ENCODE results near the gene PRKCE. TPM values are rescaled to one million over a fixed set of nuclear protein-coding genes. Genes with fewer than 3 reads are reported as not detected.

The PRKCE gene
- total RNA-seq, 1 experiment from 2014 or later, result 14.0 TPM

GRCh38 chr2:45912109-45912508 is 260.6 kb downstream of the PRKCE start:
- intact Hi-C loops (cut with micrococcal nuclease; ENCODE audit: unreplicated experiment), result no loop called here
- no peaks in the 10 kb centered on the region for H3K27me3 ChIP-seq (ENCODE audit: control insufficient read depth, insufficient read depth, low read length)
- no peak for TF ChIP-seq CTCF (IDR thresholded peaks at IDR 0.05)
- no peak for TF ChIP-seq REST (IDR thresholded peaks at IDR 0.05; ENCODE audit: insufficient read depth in 1 of 2, low read depth in 2 of 2, low read length in 1 of 2)

DNA sequence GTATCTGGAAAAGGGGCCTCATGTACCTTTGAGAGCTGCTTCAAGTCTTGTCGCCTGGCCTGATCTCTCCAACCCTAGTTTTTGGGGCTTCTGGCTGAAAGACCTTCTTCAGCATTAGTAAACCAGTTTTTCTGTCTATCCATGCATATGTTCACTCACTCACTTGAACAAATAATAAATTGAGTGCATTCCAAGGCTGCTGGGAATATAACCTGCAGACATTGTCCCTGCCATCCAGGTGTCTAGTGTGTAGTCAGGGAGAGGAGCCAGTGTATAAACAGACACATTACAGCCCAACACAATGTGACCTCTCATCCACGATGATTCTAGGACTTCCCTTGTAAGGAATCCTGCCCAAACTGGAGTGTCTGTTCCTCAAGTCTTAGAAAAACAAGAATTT is 262.1 kb downstream of the PRKCE start:
- ChIA-PET POLR2A (no interaction called here), CTCF (no interaction called here)
- H3K27me3 ChIP-seq (ENCODE audit: control insufficient read depth, insufficient read depth, low read length), result no peaks in the 10 kb centered on the region

More at GRCh38 chr2:45912109-45912508, 260.6 kb downstream of the PRKCE start:
- POLR2A ChIA-PET, result no interaction called here
- no peak overlapping the region for H3K4me3 ChIP-seq (ENCODE audit: low read depth in 2 of 2, low read length in 2 of 2)
- no peaks in the 10 kb centered on the region for H3K9me3 ChIP-seq (ENCODE audit: control insufficient read depth, insufficient read depth, low read depth, low read length)
- H3K27ac ChIP-seq (ENCODE audit: low read length), result no peak overlapping the region
- ATAC-seq, result no peak
- CTCF ChIA-PET, result no interaction called here
- no peaks in the 10 kb centered on the region for H3K36me3 ChIP-seq (ENCODE audit: control insufficient read depth, insufficient read depth, low read length)
- in situ Hi-C loops (cut with HindIII; ENCODE audit: low pct_unique_long_range_greater_than_20kb, low sequenced_read_pairs), result no loop called here
- no TSS peak for BruUV-seq (replicated peaks)
- H3K4me1 ChIP-seq (ENCODE audit: control insufficient read depth, insufficient read depth, low read length), result peaks cover 3% of the 10 kb centered on the region; the same call in 1 of the 2 replicates
- no peak for DNase-seq (ENCODE audit: low read depth, low spot score)

More for the DNA sequence above, 262.1 kb downstream of the PRKCE start:
- TF ChIP-seq CTCF (IDR thresholded peaks at IDR 0.05), result no peak
- TF ChIP-seq REST (IDR thresholded peaks at IDR 0.05; ENCODE audit: insufficient read depth in 1 of 2, low read depth in 2 of 2, low read length in 1 of 2), result no peak
- Histone ChIP-seq H3K9me3 (ENCODE audit: control insufficient read depth, insufficient read depth, low read depth, low read length) (no peaks in the 10 kb centered on the region), H3K4me3 (ENCODE audit: low read depth in 2 of 2, low read length in 2 of 2) (no peak overlapping the region), H3K4me1 (ENCODE audit: control insufficient read depth, insufficient read depth, low read length) (peaks cover 3% of the 10 kb centered on the region; the same call in 1 of the 2 replicates), H3K36me3 (ENCODE audit: control insufficient read depth, insufficient read depth, low read length) (no peaks in the 10 kb centered on the region), H3K27ac (ENCODE audit: low read length) (no peak overlapping the region)
- ATAC-seq, result no peak
- in situ Hi-C loops (cut with HindIII; ENCODE audit: low pct_unique_long_range_greater_than_20kb, low sequenced_read_pairs), result no loop called here
- BruUV-seq (replicated peaks), result no TSS peak
- DNase-seq (ENCODE audit: low read depth, low spot score), result no peak
- intact Hi-C loops (cut with micrococcal nuclease; ENCODE audit: unreplicated experiment), result no loop called here
